ENCODE measurements around the gene TBC1D2.

DNA sequence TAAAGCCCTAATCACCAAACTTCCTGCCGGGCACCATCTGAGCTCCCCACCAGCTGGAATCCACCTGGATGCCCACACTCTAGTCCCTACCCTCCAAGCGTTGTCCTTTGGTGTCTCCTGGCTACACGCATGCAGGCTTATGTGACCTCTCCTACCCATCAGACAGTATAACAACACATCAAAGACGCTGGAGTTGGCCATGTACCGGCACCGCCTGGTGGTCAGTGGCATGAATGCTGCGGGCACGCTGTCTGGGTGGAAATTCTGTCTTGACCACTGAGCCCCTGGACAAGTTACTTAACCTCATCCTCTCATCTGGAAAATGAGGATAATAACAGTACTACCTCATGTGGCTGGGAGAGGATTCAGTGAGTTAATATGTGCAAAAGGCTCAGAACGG lies 39.6 kb downstream of the TBC1D2 start:
- TF ChIP-seq, protein P1, sequence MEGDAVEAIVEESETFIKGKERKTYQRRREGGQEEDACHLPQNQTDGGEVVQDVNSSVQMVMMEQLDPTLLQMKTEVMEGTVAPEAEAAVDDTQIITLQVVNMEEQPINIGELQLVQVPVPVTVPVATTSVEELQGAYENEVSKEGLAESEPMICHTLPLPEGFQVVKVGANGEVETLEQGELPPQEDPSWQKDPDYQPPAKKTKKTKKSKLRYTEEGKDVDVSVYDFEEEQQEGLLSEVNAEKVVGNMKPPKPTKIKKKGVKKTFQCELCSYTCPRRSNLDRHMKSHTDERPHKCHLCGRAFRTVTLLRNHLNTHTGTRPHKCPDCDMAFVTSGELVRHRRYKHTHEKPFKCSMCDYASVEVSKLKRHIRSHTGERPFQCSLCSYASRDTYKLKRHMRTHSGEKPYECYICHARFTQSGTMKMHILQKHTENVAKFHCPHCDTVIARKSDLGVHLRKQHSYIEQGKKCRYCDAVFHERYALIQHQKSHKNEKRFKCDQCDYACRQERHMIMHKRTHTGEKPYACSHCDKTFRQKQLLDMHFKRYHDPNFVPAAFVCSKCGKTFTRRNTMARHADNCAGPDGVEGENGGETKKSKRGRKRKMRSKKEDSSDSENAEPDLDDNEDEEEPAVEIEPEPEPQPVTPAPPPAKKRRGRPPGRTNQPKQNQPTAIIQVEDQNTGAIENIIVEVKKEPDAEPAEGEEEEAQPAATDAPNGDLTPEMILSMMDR (IDR thresholded peaks at IDR 0.05; ENCODE audit: insufficient read depth, low read length): peak; percentile 4
- TF ChIP-seq, protein P2, sequence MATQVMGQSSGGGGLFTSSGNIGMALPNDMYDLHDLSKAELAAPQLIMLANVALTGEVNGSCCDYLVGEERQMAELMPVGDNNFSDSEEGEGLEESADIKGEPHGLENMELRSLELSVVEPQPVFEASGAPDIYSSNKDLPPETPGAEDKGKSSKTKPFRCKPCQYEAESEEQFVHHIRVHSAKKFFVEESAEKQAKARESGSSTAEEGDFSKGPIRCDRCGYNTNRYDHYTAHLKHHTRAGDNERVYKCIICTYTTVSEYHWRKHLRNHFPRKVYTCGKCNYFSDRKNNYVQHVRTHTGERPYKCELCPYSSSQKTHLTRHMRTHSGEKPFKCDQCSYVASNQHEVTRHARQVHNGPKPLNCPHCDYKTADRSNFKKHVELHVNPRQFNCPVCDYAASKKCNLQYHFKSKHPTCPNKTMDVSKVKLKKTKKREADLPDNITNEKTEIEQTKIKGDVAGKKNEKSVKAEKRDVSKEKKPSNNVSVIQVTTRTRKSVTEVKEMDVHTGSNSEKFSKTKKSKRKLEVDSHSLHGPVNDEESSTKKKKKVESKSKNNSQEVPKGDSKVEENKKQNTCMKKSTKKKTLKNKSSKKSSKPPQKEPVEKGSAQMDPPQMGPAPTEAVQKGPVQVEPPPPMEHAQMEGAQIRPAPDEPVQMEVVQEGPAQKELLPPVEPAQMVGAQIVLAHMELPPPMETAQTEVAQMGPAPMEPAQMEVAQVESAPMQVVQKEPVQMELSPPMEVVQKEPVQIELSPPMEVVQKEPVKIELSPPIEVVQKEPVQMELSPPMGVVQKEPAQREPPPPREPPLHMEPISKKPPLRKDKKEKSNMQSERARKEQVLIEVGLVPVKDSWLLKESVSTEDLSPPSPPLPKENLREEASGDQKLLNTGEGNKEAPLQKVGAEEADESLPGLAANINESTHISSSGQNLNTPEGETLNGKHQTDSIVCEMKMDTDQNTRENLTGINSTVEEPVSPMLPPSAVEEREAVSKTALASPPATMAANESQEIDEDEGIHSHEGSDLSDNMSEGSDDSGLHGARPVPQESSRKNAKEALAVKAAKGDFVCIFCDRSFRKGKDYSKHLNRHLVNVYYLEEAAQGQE (IDR thresholded peaks at IDR 0.05; ENCODE audit: insufficient replicate concordance, low read depth): no peak
- TF ChIP-seq GABPA (IDR thresholded peaks at IDR 0.05; ENCODE audit: low read depth) (no peak), POLR2AphosphoS5 (IDR thresholded peaks at IDR 0.05; ENCODE audit: low read depth) (no peak), SPI1 (IDR thresholded peaks at IDR 0.05; ENCODE audit: borderline replicate concordance, low read depth) (no peak)

Data from HL-60 (cell line).